Measurements from ENCODE around the gene LRP8.

Gene LRP8

DNA sequence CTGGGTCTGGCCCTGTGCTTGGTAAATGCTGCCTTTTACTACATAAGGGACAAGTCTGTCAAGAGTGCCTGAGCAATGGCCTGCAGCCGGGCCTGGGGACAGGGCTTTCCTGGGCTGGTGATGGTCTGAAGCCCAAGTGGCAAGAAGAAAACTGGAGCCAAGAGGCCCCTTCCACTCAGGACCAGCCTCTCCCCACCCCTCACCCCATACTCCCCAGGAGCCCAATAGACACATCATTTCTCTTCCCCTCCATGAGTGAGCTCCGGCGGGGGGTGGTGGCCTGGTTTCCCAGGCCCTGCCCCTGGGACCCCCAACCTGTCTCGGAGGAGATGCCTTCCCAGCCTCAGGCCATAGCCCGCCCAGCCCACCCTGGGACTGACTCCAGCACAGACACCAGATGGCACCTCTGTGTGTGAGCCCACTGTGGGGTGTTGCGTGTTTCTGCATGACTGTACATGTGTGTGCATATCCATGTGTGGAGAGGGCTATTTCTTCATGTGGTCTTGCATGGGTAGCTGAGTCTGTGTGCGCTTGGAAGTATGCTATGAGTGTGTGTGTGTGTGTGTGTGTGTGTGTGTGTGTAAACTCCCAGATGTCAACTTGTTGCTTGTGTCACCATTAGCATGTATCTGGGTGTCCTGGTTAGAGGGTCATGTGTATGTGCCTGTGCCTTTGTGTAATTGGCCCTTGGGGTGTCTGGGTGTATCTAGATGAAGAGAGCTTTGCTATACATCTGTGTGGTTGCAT is 14.3 kb upstream of the LRP8 start:
- Histone ChIP-seq H3K27ac (ENCODE audit: low read length) (no peak overlapping the region), H3K36me3 (replicated peaks; ENCODE audit: low read depth, low read length) (peaks cover 8% of the 10 kb centered on the region), H3K4me2 (ENCODE audit: low read length) (no peak overlapping the region), H3K79me2 (ENCODE audit: low read length) (no peaks in the 10 kb centered on the region), H2AFZ (ENCODE audit: low read depth, low read length) (no peak overlapping the region), H3K9me3 (ENCODE audit: insufficient read depth, low read length) (no peaks in the 10 kb centered on the region), H3K4me3 (ENCODE audit: low read length) (no peak overlapping the region), H3K4me1 (ENCODE audit: low read length) (peaks cover 28% of the 10 kb centered on the region), H3K27me3 (ENCODE audit: low read depth, low read length) (no peaks in the 10 kb centered on the region), H3K9ac (ENCODE audit: low read length) (no peak overlapping the region), H4K20me1 (ENCODE audit: insufficient read depth, low read length) (no peaks in the 10 kb centered on the region)
- TF ChIP-seq, protein P1, sequence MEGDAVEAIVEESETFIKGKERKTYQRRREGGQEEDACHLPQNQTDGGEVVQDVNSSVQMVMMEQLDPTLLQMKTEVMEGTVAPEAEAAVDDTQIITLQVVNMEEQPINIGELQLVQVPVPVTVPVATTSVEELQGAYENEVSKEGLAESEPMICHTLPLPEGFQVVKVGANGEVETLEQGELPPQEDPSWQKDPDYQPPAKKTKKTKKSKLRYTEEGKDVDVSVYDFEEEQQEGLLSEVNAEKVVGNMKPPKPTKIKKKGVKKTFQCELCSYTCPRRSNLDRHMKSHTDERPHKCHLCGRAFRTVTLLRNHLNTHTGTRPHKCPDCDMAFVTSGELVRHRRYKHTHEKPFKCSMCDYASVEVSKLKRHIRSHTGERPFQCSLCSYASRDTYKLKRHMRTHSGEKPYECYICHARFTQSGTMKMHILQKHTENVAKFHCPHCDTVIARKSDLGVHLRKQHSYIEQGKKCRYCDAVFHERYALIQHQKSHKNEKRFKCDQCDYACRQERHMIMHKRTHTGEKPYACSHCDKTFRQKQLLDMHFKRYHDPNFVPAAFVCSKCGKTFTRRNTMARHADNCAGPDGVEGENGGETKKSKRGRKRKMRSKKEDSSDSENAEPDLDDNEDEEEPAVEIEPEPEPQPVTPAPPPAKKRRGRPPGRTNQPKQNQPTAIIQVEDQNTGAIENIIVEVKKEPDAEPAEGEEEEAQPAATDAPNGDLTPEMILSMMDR (IDR thresholded peaks at IDR 0.05; ENCODE audit: low read depth, low read length) = no peak
- no peak for TF ChIP-seq EZH2phosphoT487 (IDR thresholded peaks at IDR 0.05; ENCODE audit: low read depth)

DNA sequence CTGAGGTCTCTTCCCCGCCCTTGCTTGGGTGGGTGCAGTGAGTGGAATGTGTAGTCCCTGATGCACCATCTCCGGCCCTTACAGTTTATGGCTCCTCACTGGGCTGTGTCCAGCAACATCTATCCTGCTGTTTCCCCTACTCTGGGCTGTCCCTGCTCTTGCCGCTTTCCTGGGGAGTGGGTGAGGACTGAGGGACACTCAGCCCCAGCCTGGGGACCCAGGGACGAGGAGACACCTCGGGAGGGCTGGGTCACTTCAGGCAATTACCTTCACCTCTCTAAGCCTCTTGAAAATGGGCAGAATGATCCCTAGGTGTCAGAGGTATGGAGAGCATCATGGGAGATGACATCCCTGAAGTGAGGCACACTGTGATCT is 13.6 kb upstream of the LRP8 start:
- H3K4me1 ChIP-seq (ENCODE audit: low read length) = peaks cover 26% of the 10 kb centered on the region
- TF ChIP-seq, protein P1 (IDR thresholded peaks at IDR 0.05; ENCODE audit: low read depth, low read length) = no peak
- TF ChIP-seq EZH2phosphoT487 (IDR thresholded peaks at IDR 0.05; ENCODE audit: low read depth) = no peak

DNA sequence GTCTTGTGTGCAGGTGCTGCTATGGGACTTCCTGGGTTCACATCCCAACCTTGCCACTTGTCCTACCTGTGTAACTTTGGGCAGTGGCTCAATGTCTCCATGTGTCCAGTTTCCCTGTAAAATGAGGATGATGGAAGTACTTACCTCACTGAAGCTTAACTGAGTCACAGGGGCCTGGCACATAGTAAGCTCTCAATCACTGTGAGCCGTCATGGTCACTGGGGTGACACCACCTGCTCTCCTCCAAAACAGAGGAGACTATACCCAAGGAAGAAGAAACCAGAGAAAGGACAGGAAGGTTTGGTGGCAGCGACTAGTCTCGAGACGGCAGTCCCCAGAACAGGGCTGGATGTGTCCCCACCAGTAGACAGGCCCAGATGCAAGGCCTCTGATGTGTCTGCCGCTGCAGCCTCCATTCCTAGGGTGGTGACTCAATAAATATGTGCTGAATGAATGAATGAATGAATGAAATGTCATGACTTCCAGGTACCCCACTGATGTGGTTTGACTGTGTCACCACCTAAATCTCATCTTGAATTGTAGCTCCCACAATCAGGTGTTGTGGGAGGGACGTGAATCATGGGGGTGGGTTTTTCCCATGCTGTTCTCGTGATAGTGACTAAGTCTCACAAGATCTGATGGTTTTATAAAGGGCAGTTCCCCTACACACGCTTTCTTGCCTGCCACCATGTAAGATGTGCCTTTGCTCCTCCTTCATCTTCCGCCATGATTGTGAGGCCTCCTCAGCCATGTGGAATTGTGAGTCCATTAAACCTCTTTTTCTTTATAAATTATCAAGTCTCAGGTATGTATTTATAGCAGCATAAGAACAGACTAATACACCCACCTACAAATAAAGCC is 13.0 kb upstream of the LRP8 start:
- TF ChIP-seq, protein P1 (IDR thresholded peaks at IDR 0.05; ENCODE audit: low read depth, low read length) = no peak
- TF ChIP-seq EZH2phosphoT487 (IDR thresholded peaks at IDR 0.05; ENCODE audit: low read depth) = no peak
- no peak overlapping the region for H3K4me3 ChIP-seq (ENCODE audit: low read length)
- H3K4me1 ChIP-seq (ENCODE audit: low read length) = peaks cover 20% of the 10 kb centered on the region
- no peak overlapping the region for H2AFZ ChIP-seq (ENCODE audit: low read depth, low read length)
- no peak overlapping the region for H3K4me2 ChIP-seq (ENCODE audit: low read length)
- H3K79me2 ChIP-seq (ENCODE audit: low read length) = no peaks in the 10 kb centered on the region
- H3K9ac ChIP-seq (ENCODE audit: low read length) = no peak overlapping the region
- no peaks in the 10 kb centered on the region for H4K20me1 ChIP-seq (ENCODE audit: insufficient read depth, low read length)
- peaks cover 16% of the 10 kb centered on the region for H3K36me3 ChIP-seq (replicated peaks; ENCODE audit: low read depth, low read length)
- no peaks in the 10 kb centered on the region for H3K27me3 ChIP-seq (ENCODE audit: low read depth, low read length)
- H3K27ac ChIP-seq (ENCODE audit: low read length) = no peak overlapping the region
- no peaks in the 10 kb centered on the region for H3K9me3 ChIP-seq (ENCODE audit: insufficient read depth, low read length)

More for the DNA sequence above, 13.6 kb upstream of the LRP8 start:
- H3K4me3 ChIP-seq (ENCODE audit: low read length) = no peak overlapping the region
- no peak overlapping the region for H3K27ac ChIP-seq (ENCODE audit: low read length)
- H3K79me2 ChIP-seq (ENCODE audit: low read length) = no peaks in the 10 kb centered on the region
- peaks cover 11% of the 10 kb centered on the region for H3K36me3 ChIP-seq (replicated peaks; ENCODE audit: low read depth, low read length)
- H3K4me2 ChIP-seq (ENCODE audit: low read length) = no peak overlapping the region
- no peak overlapping the region for H3K9ac ChIP-seq (ENCODE audit: low read length)
- no peaks in the 10 kb centered on the region for H4K20me1 ChIP-seq (ENCODE audit: insufficient read depth, low read length)
- no peaks in the 10 kb centered on the region for H3K27me3 ChIP-seq (ENCODE audit: low read depth, low read length)
- no peak overlapping the region for H2AFZ ChIP-seq (ENCODE audit: low read depth, low read length)
- no peaks in the 10 kb centered on the region for H3K9me3 ChIP-seq (ENCODE audit: insufficient read depth, low read length)
